ENCODE results near the gene OR10H3.
"Not testable (repeated sequence)": the region's sequence is repeated elsewhere in the genome, so short reads cannot be mapped to it uniquely, and the experiment has no call there.

Gene OR10H3

DNA sequence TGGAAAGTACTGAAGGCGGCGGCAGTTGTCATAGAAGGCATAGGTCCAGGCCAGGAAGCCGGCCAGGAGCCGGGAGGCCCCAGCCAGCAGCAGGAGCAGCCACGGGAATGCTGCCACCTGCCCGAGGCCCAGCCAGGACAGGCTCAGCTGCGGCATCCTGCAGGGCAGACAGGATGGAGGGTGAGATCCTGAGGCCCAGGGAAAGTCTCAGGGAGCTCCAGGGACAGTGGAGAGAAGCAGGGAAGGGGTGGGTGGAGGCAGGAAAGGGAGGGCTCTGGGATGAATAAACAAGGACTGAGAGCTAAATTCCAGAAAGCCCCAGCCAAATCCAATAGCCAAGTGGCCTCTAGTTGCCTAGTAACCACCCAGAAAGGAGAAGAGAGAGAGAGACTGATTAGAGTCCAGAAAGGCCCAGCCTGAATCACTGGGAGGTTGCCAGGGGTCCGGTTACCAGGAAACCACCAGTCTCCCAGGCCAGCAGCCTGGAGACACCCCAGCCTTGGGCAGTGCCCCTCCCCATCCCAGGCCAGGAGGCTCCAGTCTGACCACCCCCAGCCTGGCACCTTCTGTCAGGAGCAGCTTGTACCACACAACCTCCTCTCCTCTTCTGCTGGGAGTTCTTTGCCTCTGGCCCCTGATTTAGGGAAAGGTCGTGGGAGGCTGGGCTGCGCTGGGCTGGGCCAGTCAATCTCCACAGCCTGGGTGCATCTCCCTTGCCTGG, 42.1 kb downstream of the OR10H3 start:
- DNase-seq: peak; percentile 10

DNA sequence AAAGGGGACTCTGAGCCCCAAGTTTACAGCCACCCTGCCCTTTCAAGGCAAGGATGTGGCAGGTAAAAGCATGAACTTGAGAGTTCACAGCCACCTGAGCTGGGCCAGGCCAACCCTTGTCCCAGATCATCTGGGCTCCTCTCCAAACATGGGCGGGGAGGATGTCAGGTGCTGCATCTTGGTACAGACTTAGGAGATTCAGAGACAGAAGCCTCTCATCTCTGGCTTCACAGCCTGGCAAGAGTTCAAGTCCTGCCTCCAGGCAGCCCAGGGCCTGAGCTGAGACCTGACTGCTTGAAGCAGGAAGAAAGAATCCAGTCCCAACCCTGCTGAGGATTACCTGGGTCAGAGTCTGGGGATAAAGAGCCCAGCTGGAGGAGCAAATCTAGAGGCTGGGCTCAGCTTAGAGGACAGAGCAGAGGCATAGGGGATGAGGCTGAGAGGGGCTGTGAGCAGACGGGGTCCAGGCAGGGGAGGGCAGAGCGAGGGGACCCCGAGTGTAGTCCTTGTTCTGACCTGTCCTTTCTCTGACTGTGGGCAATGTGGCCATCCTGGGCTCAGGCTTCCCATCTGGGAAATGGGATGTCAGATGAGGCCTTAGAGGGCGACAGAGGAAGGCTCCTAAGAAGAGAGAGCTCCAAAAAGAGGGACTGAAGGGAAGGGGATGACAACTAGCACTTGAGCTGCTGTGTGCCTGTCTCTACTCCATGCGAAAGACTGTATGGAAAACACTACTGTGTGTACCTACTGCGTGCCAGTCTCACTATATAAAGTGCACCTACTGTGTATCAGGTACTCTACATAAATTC, 43.0 kb downstream of the OR10H3 start:
- no peak for DNase-seq

DNA sequence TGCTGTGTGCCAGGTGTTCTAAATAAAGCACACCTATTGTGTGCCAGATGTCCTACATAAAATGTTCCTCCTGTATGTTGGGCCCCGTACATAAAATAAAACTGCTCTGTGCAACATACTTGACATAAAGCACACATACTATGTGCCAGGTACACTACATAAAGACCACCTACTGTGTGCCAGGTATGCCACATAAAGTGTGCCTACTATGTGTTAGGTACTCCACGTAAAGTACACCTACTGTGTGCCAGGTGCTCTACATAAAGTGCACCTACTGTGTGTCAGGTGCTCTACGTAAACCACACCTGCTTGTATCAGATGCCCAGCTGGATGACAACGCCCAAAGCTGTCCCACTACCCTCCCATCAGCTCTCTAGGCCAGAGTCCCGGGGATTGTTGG, 43.9 kb downstream of the OR10H3 start:
- no peak for DNase-seq

DNA sequence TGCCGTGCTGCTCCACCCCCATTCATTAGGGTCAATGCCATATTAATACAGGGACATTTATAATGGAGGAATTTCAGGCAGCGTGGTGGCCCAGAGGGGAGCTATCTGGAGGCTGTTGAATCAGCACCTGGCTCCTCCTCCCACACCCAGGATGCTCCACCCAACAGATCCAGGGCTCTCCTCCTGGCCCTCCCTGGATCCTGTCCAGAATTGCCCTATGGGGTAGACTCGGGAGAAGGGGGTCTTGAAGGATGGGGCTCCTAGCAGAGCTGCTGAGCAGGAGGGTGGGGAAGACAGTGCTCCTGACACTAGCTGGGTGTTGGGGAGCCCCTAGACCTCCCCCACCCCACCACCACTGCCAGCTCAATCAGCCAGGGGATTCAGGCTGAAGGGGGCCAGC, 44.4 kb downstream of the OR10H3 start:
- DNase-seq: no peak

DNA sequence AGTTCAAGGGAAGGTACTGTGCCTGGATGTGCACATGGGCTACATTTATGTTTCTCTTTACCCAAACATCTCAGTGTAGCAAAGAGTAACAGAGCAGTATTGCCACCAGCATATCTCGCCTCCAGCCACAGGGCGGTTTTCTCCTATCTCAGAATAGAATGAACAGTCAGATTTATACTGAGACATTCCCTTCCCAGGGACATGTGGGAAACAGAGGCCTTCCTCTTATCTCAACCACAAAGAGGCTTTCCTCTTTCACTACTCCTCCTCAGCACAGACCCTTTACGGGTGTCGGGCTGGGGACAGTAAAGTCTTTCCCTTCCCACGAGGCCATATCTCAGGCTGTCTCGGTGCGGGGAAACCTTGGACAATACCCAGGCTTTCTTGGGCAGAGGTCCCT, 45.1 kb downstream of the OR10H3 start:
- not testable (repeated sequence) for DNase-seq

DNA sequence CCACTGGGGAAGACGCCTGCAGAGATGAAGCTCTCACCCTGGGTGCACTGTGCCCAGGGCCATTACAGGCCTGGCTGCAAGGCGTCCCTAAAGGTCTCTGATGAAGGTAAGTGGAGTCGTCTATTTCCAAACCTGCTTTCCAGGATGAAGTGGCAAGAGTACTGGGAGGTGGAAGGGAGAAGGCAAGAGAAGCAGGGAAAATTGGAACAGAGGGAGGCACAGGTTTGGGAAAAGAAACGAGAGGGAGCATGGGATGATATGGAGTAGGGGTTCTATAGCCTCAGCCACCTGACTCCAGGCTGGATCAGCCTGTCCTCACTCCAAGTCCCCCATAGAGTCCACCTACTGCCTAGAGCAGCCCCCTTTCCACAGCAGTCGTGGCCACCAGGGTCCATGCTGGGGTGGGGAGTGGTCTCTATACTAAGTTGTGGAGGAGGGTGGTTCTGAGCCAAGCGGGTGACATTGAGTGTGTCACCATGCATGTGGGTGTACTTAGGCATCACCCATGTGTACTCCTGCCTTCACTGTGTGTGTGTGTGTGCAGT, 49.9 kb downstream of the OR10H3 start, which contains the start of gene OR10H5:
Gene OR10H5, plus strand, starts transcription at position 51 of the 545 bp plus-strand sequence. CDS start 6,388 bp downstream, outside the sequence.
- DNase-seq: no peak

DNA sequence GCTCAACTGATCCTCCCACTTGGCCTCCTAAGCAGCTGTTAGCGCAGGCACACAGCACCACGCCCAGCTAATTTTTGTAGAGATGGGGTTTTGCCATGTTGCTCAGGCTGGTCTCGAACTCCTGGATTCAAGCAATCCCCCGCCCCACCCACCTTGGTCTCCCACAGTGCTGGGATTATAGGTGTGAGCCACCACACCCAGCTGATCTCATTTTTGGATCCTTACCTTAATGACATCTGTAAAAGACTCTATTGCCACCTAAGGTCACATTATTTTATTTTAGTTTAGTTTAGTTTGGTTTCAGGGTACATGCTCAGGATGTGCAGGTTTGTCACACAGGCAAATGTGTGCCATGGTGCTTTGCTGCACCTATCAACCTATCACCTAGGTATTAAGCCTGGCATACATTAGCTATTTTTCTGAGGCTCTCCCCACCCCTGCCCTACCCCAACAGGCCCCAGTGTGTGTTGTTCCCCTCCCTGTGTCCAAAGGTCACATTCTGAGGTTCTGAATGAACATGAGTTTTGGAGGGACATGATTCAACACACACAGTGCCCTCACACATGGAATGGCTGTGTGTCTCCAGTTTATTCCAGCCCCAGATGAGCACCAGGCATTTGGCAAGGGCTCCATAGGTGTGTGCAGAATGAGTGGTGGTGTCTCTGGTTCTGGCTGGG, 50.9 kb downstream of the OR10H3 start:
- no peak for DNase-seq

DNA sequence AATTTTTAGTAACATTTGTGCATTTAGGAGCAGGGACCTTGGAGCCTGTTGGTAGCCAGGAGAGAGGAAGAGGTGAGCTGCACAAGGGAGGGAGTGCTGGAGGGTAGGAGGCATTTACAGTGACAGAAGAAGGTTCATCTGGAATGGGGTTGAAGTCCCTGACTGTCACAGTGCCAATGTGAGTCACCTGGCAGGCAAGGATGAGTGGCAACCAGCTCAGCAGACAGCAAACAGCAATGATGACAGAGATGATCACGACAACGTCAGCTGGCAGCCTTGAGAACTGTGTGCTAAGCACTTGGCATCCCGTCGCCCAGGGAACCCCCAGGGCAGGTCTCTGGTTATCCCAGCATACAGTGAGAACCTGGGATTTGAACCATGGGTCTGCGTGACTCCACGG, 52.3 kb downstream of the OR10H3 start:
- DNase-seq: no peak

Data from DMS 273 treated with DMSO at 0.1 percent for 48 hours (cell line).